Mesenchymal stem cell (in vitro differentiated cells and primary cell): ENCODE measurements around the gene MKRN2OS.

ENCODE experiments used
- DNase-seq: peaks from one replicate; pipeline ENCODE4 v3.0.0-alpha.2; 2013
- H2AFZ ChIP-seq: one replicate; pipeline ENCODE4 v1.6.1; 2013; ENCODE audit warnings: low read depth, mild to moderate bottlenecking, control low read depth, inconsistent platforms, low read length, moderate library complexity
- H2AK5ac ChIP-seq: 2 replicates; pipeline ENCODE4 v1.6.1; 2013; ENCODE audit warnings: low read length, moderate library complexity, mild to moderate bottlenecking, inconsistent platforms; ENCODE audit not compliant: severe bottlenecking
- H2BK120ac ChIP-seq: one replicate; pipeline ENCODE4 v1.6.1; 2013; ENCODE audit warnings: low read depth, mild to moderate bottlenecking, inconsistent platforms, low read length, moderate library complexity
- H2BK12ac ChIP-seq, 2 experiments: one replicate each; pipeline ENCODE4 v1.6.1; 2013; ENCODE audit warnings: inconsistent platforms in 2 of 2, low read length in 2 of 2, mild to moderate bottlenecking in 2 of 2, moderate library complexity in 2 of 2, control low read depth in 1 of 2
- H2BK15ac ChIP-seq: one replicate; pipeline ENCODE4 v1.6.1; 2013; ENCODE audit warnings: mild to moderate bottlenecking, low read depth, inconsistent platforms; ENCODE audit not compliant: poor library complexity, severe bottlenecking
- H2BK5ac ChIP-seq: 2 replicates; pipeline ENCODE4 v1.6.1; 2013; ENCODE audit warnings: low read depth, mild to moderate bottlenecking, low read length, control low read depth, inconsistent platforms; ENCODE audit not compliant: poor library complexity, severe bottlenecking
- H3K14ac ChIP-seq, 2 experiments: one replicate each; pipeline ENCODE4 v1.6.1; 2013; ENCODE audit warnings: inconsistent platforms in 2 of 2, low read length in 2 of 2, control low read depth in 1 of 2, mild to moderate bottlenecking in 1 of 2, moderate library complexity in 1 of 2
- H3K18ac ChIP-seq, 2 experiments: one replicate each; pipeline ENCODE4 v1.6.1; 2013; ENCODE audit warnings: inconsistent platforms in 2 of 2, low read length in 2 of 2, control low read depth in 1 of 2, low read depth in 1 of 2, mild to moderate bottlenecking in 1 of 2
- H3K23ac ChIP-seq, 2 experiments: one replicate each; pipeline ENCODE4 v1.6.1; 2013; ENCODE audit warnings: inconsistent platforms in 2 of 2, low read length in 2 of 2, mild to moderate bottlenecking in 2 of 2, moderate library complexity in 2 of 2, control low read depth in 1 of 2
- H3K27ac ChIP-seq: 2 replicates; pipeline ENCODE4 v1.5.1; 2013; ENCODE audit warnings: mild to moderate bottlenecking, moderate library complexity, low read length, control low read depth, inconsistent platforms; ENCODE audit not compliant: poor library complexity, severe bottlenecking
- H3K27me3 ChIP-seq, 2 experiments: 2 replicates each; pipeline versions ENCODE4 v1.6.1 to v1.7.0; 2013; ENCODE audit warnings: low read length in 2 of 2, mild to moderate bottlenecking in 2 of 2, moderate library complexity in 2 of 2, control low read depth in 1 of 2, inconsistent platforms in 1 of 2; ENCODE audit not compliant: control insufficient read depth in 1 of 2, insufficient read depth in 1 of 2
- H3K36me3 ChIP-seq, 2 experiments: 2 replicates each; pipeline versions ENCODE4 v1.6.1 to v1.7.0; 2013; ENCODE audit warnings: low read length in 2 of 2, control low read depth in 1 of 2, inconsistent platforms in 1 of 2, low read depth in 1 of 2, mild to moderate bottlenecking in 1 of 2; ENCODE audit not compliant: insufficient read depth in 2 of 2, control insufficient read depth in 1 of 2
- H3K4ac ChIP-seq, 2 experiments: one replicate each; pipeline ENCODE4 v1.6.1; 2013; ENCODE audit warnings: inconsistent platforms in 2 of 2, low read length in 2 of 2, mild to moderate bottlenecking in 2 of 2, moderate library complexity in 2 of 2, control low read depth in 1 of 2, low read depth in 1 of 2
- H3K4me1 ChIP-seq: 2 replicates; pipeline ENCODE4 v1.6.1; 2013; ENCODE audit warnings: low read depth, low read length, control low read depth; ENCODE audit not compliant: control insufficient read depth, insufficient read depth
- H3K4me2 ChIP-seq: 2 replicates; pipeline ENCODE4 v1.6.1; 2013; ENCODE audit warnings: low read length, mild to moderate bottlenecking, inconsistent platforms; ENCODE audit not compliant: poor library complexity, severe bottlenecking
- H3K4me3 ChIP-seq, 2 experiments: 2 replicates each; pipeline versions ENCODE4 v1.5.1 to v1.7.0; 2013; ENCODE audit warnings: low read length in 2 of 2, mild to moderate bottlenecking in 2 of 2, control low read depth in 1 of 2, low read depth in 1 of 2; ENCODE audit not compliant: insufficient read depth in 1 of 2
- H3K79me1 ChIP-seq: replicated peaks from 2 replicates; pipeline ENCODE4 v1.6.1; 2013; ENCODE audit warnings: mild to moderate bottlenecking, control low read depth, low read length, inconsistent platforms; ENCODE audit not compliant: poor library complexity, severe bottlenecking
- H3K9ac ChIP-seq: 2 replicates; pipeline ENCODE4 v1.7.0; 2013; ENCODE audit warnings: mild to moderate bottlenecking, low read length, moderate library complexity
- H3K9me3 ChIP-seq: 2 replicates; pipeline ENCODE4 v1.7.0; 2013; ENCODE audit warnings: mild to moderate bottlenecking, low read length; ENCODE audit not compliant: control insufficient read depth
- H4K8ac ChIP-seq: one replicate; pipeline ENCODE4 v1.6.1; 2013; ENCODE audit warnings: inconsistent platforms, mild to moderate bottlenecking, low read length, moderate library complexity
- H4K91ac ChIP-seq: one replicate; pipeline ENCODE4 v1.6.1; 2013; ENCODE audit warnings: mild to moderate bottlenecking, low read length, inconsistent platforms
- WGBS: methylation state at CpG from one replicate; pipeline ENCODE4 v1.1.7; 2013; ENCODE audit warnings: mixed read lengths; 5-methylcytosine and 5-hydroxymethylcytosine counted together

MKRN2OS gene

GRCh38 chr3:12574661-12575060 lies 29.4 kb upstream of the MKRN2OS start:
- H3K36me3 ChIP-seq = peaks cover 64 to 90% of the 10 kb centered on the region in 2 experiments
- no peak overlapping the region for H2BK120ac ChIP-seq
- no peak for DNase-seq
- no peak overlapping the region for H3K27ac ChIP-seq
- H3K4ac ChIP-seq = no peak overlapping the region
- no peaks in the 10 kb centered on the region for H3K9me3 ChIP-seq
- H4K8ac ChIP-seq = no peak overlapping the region
- no peak overlapping the region for H3K18ac ChIP-seq
- no peak overlapping the region for H3K14ac ChIP-seq
- no peak overlapping the region for H2BK5ac ChIP-seq
- 96% methylated on average over 7 of the region's 7 CpGs for WGBS
- no peak overlapping the region for H3K4me2 ChIP-seq
- no peak overlapping the region for H3K23ac ChIP-seq
- H2AK5ac ChIP-seq = no peak overlapping the region
- H2AFZ ChIP-seq = no peak overlapping the region
- no peak overlapping the region for H2BK15ac ChIP-seq
- peaks cover 45% of the 10 kb centered on the region for H3K79me1 ChIP-seq
- H3K4me1 ChIP-seq = peaks cover 6% of the 10 kb centered on the region
- H4K91ac ChIP-seq = no peak overlapping the region
- no peak overlapping the region for H2BK12ac ChIP-seq
- H3K9ac ChIP-seq = no peak overlapping the region
- H3K4me3 ChIP-seq = no peak overlapping the region
- no peaks in the 10 kb centered on the region for H3K27me3 ChIP-seq

- peaks cover 63 to 90% of the 10 kb centered on the region in 2 experiments for H3K36me3 ChIP-seq
- no peak overlapping the region for H2BK5ac ChIP-seq
- no peak overlapping the region for H2BK12ac ChIP-seq
- no peak overlapping the region for H2AK5ac ChIP-seq
- H3K4me3 ChIP-seq = no peak overlapping the region
- no peak overlapping the region for H4K91ac ChIP-seq
- H3K27ac ChIP-seq = no peak overlapping the region
- no peak overlapping the region for H2AFZ ChIP-seq
- peaks cover 6% of the 10 kb centered on the region for H3K4me1 ChIP-seq
- 94% methylated on average over 6 of the region's 6 CpGs for WGBS
- no peak overlapping the region for H2BK15ac ChIP-seq
- no peaks in the 10 kb centered on the region for H3K9me3 ChIP-seq
- H3K4me2 ChIP-seq = no peak overlapping the region
- no peak for DNase-seq
- no peak overlapping the region for H2BK120ac ChIP-seq
- H3K23ac ChIP-seq = no peak overlapping the region
- H3K79me1 ChIP-seq = peaks cover 43% of the 10 kb centered on the region
- no peak overlapping the region for H3K18ac ChIP-seq
- H3K4ac ChIP-seq = no peak overlapping the region
- H3K9ac ChIP-seq = no peak overlapping the region
- no peak overlapping the region for H3K14ac ChIP-seq
- no peaks in the 10 kb centered on the region for H3K27me3 ChIP-seq
- H4K8ac ChIP-seq = no peak overlapping the region
Measured at GRCh38 chr3:12574131-12574530, 28.8 kb upstream of the MKRN2OS start.

- Histone ChIP-seq H2AK5ac (no peak overlapping the region), H3K18ac (peak overlapping the region in 1 of 2 experiments; percentile 7), H2BK5ac (no peak overlapping the region), H3K36me3 (peaks cover 60 to 75% of the 10 kb centered on the region in 2 experiments), H3K4ac (no peak overlapping the region), H3K27me3 (no peaks in the 10 kb centered on the region), H3K23ac (no peak overlapping the region), H3K4me3 (no peak overlapping the region), H3K9me3 (no peaks in the 10 kb centered on the region), H3K9ac (no peak overlapping the region), H2AFZ (no peak overlapping the region), H3K4me2 (no peak overlapping the region), H4K91ac (peak overlapping the region; percentile 69), H4K8ac (no peak overlapping the region), H3K79me1 (peaks cover 40% of the 10 kb centered on the region), H3K14ac (peak overlapping the region in 1 of 2 experiments; percentile 77), H3K4me1 (peaks cover 6% of the 10 kb centered on the region), H2BK12ac (no peak overlapping the region), H2BK120ac (no peak overlapping the region), H3K27ac (no peak overlapping the region), H2BK15ac (no peak overlapping the region)
- DNase-seq = no peak
- 93% methylated on average over 10 of the region's 11 CpGs for WGBS
Measured at GRCh38 chr3:12571986-12572385, 26.7 kb upstream of the MKRN2OS start.

- Histone ChIP-seq H3K36me3 (peaks cover 47 to 58% of the 10 kb centered on the region in 2 experiments), H3K27me3 (no peaks in the 10 kb centered on the region), H4K8ac (peak overlapping the region; percentile 40), H3K27ac (no peak overlapping the region), H3K9me3 (no peaks in the 10 kb centered on the region), H2BK120ac (no peak overlapping the region), H2BK12ac (no peak overlapping the region), H3K14ac (no peak overlapping the region), H3K4me2 (no peak overlapping the region), H2AFZ (no peak overlapping the region), H3K4ac (no peak overlapping the region), H3K18ac (no peak overlapping the region), H2BK5ac (no peak overlapping the region), H3K4me3 (no peak overlapping the region), H2AK5ac (no peak overlapping the region), H3K23ac (peak overlapping the region in 1 of 2 experiments; percentile 17), H3K9ac (no peak overlapping the region), H3K79me1 (peaks cover 34% of the 10 kb centered on the region), H2BK15ac (no peak overlapping the region), H3K4me1 (peaks cover 4% of the 10 kb centered on the region), H4K91ac (no peak overlapping the region)
- 88% methylated on average over 6 of the region's 6 CpGs for WGBS
- no peak for DNase-seq
Measured at GRCh38 chr3:12569836-12570235, 24.5 kb upstream of the MKRN2OS start.
